Measurements from ENCODE around the gene HMGB1. TPM values are rescaled to one million over a fixed set of nuclear protein-coding genes. Genes with fewer than 3 reads are reported as not detected.

The HMGB1 gene
- total RNA-seq, 1 donor from 2014 or later = 264 TPM

- TF ChIP-seq CTCF (IDR thresholded peaks at IDR 0.05) = no peak
- no peak for DNase-seq (ENCODE audit: extremely low spot score, unreplicated experiment)
- H3K27ac Mint-ChIP-seq (ENCODE audit: unreplicated experiment) = no peak overlapping the region
- H3K4me1 Mint-ChIP-seq (ENCODE audit: unreplicated experiment) = no peaks in the 10 kb centered on the region
- H3K27me3 Mint-ChIP-seq (ENCODE audit: unreplicated experiment) = no peaks in the 10 kb centered on the region
- H3K9me3 Mint-ChIP-seq (ENCODE audit: unreplicated experiment) = no peaks in the 10 kb centered on the region
- H3K4me3 Mint-ChIP-seq (ENCODE audit: unreplicated experiment) = no peak overlapping the region
- H3K36me3 Mint-ChIP-seq (ENCODE audit: unreplicated experiment) = no peaks in the 10 kb centered on the region
Measured at GRCh38 chr13:30504081-30504480, 38.3 kb upstream of the HMGB1 start.

GRCh38 chr13:30502237-30502636 lies 36.5 kb upstream of the HMGB1 start:
- Mint-ChIP-seq H3K4me3 (ENCODE audit: unreplicated experiment) (no peak overlapping the region), H3K9me3 (ENCODE audit: unreplicated experiment) (no peaks in the 10 kb centered on the region)
- no peak for TF ChIP-seq CTCF (IDR thresholded peaks at IDR 0.05)

GRCh38 chr13:30499338-30499737 lies 33.6 kb upstream of the HMGB1 start:
- Mint-ChIP-seq H3K9me3 (ENCODE audit: unreplicated experiment) (no peaks in the 10 kb centered on the region), H3K4me1 (ENCODE audit: unreplicated experiment) (no peaks in the 10 kb centered on the region), H3K27me3 (ENCODE audit: unreplicated experiment) (no peaks in the 10 kb centered on the region), H3K27ac (ENCODE audit: unreplicated experiment) (no peak overlapping the region), H3K36me3 (ENCODE audit: unreplicated experiment) (no peaks in the 10 kb centered on the region), H3K4me3 (ENCODE audit: unreplicated experiment) (no peak overlapping the region)
- DNase-seq (ENCODE audit: extremely low spot score, unreplicated experiment) = no peak
- no peak for TF ChIP-seq CTCF (IDR thresholded peaks at IDR 0.05)

More at GRCh38 chr13:30502237-30502636, 36.5 kb upstream of the HMGB1 start:
- Mint-ChIP-seq H3K4me1 (ENCODE audit: unreplicated experiment) (no peaks in the 10 kb centered on the region), H3K36me3 (ENCODE audit: unreplicated experiment) (no peaks in the 10 kb centered on the region), H3K27me3 (ENCODE audit: unreplicated experiment) (no peaks in the 10 kb centered on the region), H3K27ac (ENCODE audit: unreplicated experiment) (no peak overlapping the region)
- no peak for DNase-seq (ENCODE audit: extremely low spot score, unreplicated experiment)

- no peak overlapping the region for H3K4me3 Mint-ChIP-seq (ENCODE audit: unreplicated experiment)
- no peaks in the 10 kb centered on the region for H3K27me3 Mint-ChIP-seq (ENCODE audit: unreplicated experiment)
- H3K27ac Mint-ChIP-seq (ENCODE audit: unreplicated experiment) = no peak overlapping the region
Measured at GRCh38 chr13:30496147-30496546, 30.4 kb upstream of the HMGB1 start.

GRCh38 chr13:30495746-30496145 lies 30.0 kb upstream of the HMGB1 start:
- Mint-ChIP-seq H3K4me1 (ENCODE audit: unreplicated experiment) (no peaks in the 10 kb centered on the region), H3K27me3 (ENCODE audit: unreplicated experiment) (no peaks in the 10 kb centered on the region), H3K4me3 (ENCODE audit: unreplicated experiment) (no peak overlapping the region), H3K9me3 (ENCODE audit: unreplicated experiment) (no peaks in the 10 kb centered on the region), H3K27ac (ENCODE audit: unreplicated experiment) (no peak overlapping the region), H3K36me3 (ENCODE audit: unreplicated experiment) (no peaks in the 10 kb centered on the region)
- TF ChIP-seq CTCF (IDR thresholded peaks at IDR 0.05) = no peak
- no peak for DNase-seq (ENCODE audit: extremely low spot score, unreplicated experiment)

More at GRCh38 chr13:30496147-30496546, 30.4 kb upstream of the HMGB1 start:
- Mint-ChIP-seq H3K9me3 (ENCODE audit: unreplicated experiment) (no peaks in the 10 kb centered on the region), H3K4me1 (ENCODE audit: unreplicated experiment) (no peaks in the 10 kb centered on the region), H3K36me3 (ENCODE audit: unreplicated experiment) (no peaks in the 10 kb centered on the region)
- TF ChIP-seq CTCF (IDR thresholded peaks at IDR 0.05) = no peak
- no peak for DNase-seq (ENCODE audit: extremely low spot score, unreplicated experiment)

All from osteocyte (in vitro differentiated cells).